Measurements from ENCODE around the gene MMP23B.

DNA sequence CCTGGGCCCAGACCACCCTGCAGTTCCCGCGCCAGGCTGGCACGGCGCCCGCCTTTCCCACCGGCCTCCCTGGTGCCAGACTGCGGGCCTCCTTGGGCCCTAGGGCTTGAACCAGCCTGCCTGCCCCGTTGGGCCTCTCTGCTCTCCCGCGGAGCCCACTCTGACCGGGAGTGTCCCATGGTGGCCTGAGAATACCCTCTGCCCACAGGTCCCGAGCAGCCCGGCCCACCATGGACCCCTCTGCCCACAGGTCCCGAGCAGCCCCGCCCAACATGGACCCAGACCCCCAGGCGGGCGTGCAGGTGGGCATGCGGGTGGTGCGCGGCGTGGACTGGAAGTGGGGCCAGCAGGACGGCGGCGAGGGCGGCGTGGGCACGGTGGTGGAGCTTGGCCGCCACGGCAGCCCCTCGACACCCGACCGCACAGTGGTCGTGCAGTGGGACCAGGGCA, 8.8 kb upstream of the MMP23B start:
- TF ChIP-seq CTCF (conservative IDR thresholded peaks at IDR 0.05) (no peak), EZH2 (IDR thresholded peaks at IDR 0.05; ENCODE audit: low read depth) (no peak)

All from PC-9 (cell line).